ENCODE results near the gene FZR1.

GRCh38 chr19:3523361-3524077, 17.4 kb downstream of the FZR1 start:
- no peak for TF ChIP-seq ZMIZ1 (IDR thresholded peaks at IDR 0.05; ENCODE audit: low read depth in 2 of 2, low read length in 2 of 2)
- TF ChIP-seq MAX (CRISPR knock-in tag; IDR thresholded peaks at IDR 0.05) = no peak
- TF ChIP-seq YBX1 (IDR thresholded peaks at IDR 0.05) = no peak
- no peak for TF ChIP-seq CREB1 (IDR thresholded peaks at IDR 0.05)
- TF ChIP-seq CREB1 (CRISPR knock-in tag; IDR thresholded peaks at IDR 0.05) = no peak
- no peak for TF ChIP-seq CEBPB (tag; IDR thresholded peaks at IDR 0.05)
- no peak for TF ChIP-seq BRF2 (IDR thresholded peaks at IDR 0.05; ENCODE audit: borderline replicate concordance, insufficient read depth, insufficient read length)
- TF ChIP-seq POLR2A (conservative IDR thresholded peaks at IDR 0.05) = no peak
- no peak for TF ChIP-seq BHLHE40 (IDR thresholded peaks at IDR 0.05; ENCODE audit: low read length)
- no peak for TF ChIP-seq PRPF4 (IDR thresholded peaks at IDR 0.05; ENCODE audit: insufficient read depth, low read depth, low read length, poor library complexity, severe bottlenecking)
- TF ChIP-seq NKRF (IDR thresholded peaks at IDR 0.05; ENCODE audit: borderline replicate concordance) = no peak
- TF ChIP-seq MLX (CRISPR knock-in tag; conservative IDR thresholded peaks at IDR 0.05) = no peak
- TF ChIP-seq MAFK (IDR thresholded peaks at IDR 0.05; ENCODE audit: low read length) = no peak
- TF ChIP-seq MAZ (CRISPR knock-in tag; conservative IDR thresholded peaks at IDR 0.05 in 1 of 2, IDR thresholded peaks at IDR 0.05 in 1 of 2) = no peak
- no peak for TF ChIP-seq POLR2AphosphoS5 (IDR thresholded peaks at IDR 0.05; ENCODE audit: control insufficient read depth, insufficient read depth, low read depth, low read length)
